GM12892 (cell line): Measurements from ENCODE around the gene NAT16.
A peak's percentile ranks its signal among the peaks of the same experiment; 100 is the strongest.
"Not testable (repeated sequence)": the region's sequence is repeated elsewhere in the genome, so short reads cannot be mapped to it uniquely, and the experiment has no call there.

ENCODE experiments used
- DNase-seq: peaks from one replicate; pipeline ENCODE4 v3.0.0; 2011; ENCODE audit not compliant: insufficient read length
- FAIRE-seq: peaks from 2 replicates; lab custom pipeline; 2011; peaks lifted over from hg19 to GRCh38; lab: Jason Lieb, UNC
- POLR2A ChIP-seq: IDR thresholded peaks from 2 replicates; pipeline ENCODE4 v1.6.1; 2011; ENCODE audit warnings: low read depth, low read length, control low read depth
- POLR2AphosphoS5 ChIP-seq: IDR thresholded peaks from 2 replicates; pipeline ENCODE4 v1.6.1; 2011; ENCODE audit warnings: low read depth, low read length, control low read depth
- TAF1 ChIP-seq: IDR thresholded peaks from 2 replicates; pipeline ENCODE4 v1.6.1; 2011; ENCODE audit warnings: low read depth, mild to moderate bottlenecking, control low read depth, low read length, borderline replicate concordance

NAT16 gene

GRCh38 chr7:101125989-101126650, 54.0 kb downstream of the NAT16 start:
- no peak for FAIRE-seq
- no peak for DNase-seq

GRCh38 chr7:101124376-101125056, 55.6 kb downstream of the NAT16 start:
- TF ChIP-seq TAF1 (no peak), POLR2A (no peak), POLR2AphosphoS5 (no peak)
- DNase-seq (no peak), FAIRE-seq (no peak)

More at GRCh38 chr7:101125989-101126650, 54.0 kb downstream of the NAT16 start:
- TF ChIP-seq POLR2AphosphoS5 (no peak), TAF1 (no peak), POLR2A (no peak)

GRCh38 chr7:101123703-101124068, 56.4 kb downstream of the NAT16 start:
- no peak for TF ChIP-seq POLR2A
- DNase-seq, result no peak
- FAIRE-seq, result no peak

- TF ChIP-seq TAF1 (no peak), POLR2A (no peak), POLR2AphosphoS5 (no peak)
- DNase-seq, result no peak
- no peak for FAIRE-seq
Observed at GRCh38 chr7:101122933-101123702, 57.0 kb downstream of the NAT16 start.

- peak; percentile 46 for DNase-seq
- TF ChIP-seq POLR2AphosphoS5 (no peak), TAF1 (no peak), POLR2A (peak; percentile 36; the same call in 1 of the 2 replicates)
- no peak for FAIRE-seq
Observed at GRCh38 chr7:101121991-101122932, 57.8 kb downstream of the NAT16 start.

GRCh38 chr7:101121631-101121990, 58.5 kb downstream of the NAT16 start:
- FAIRE-seq, DNase-seq: not testable (repeated sequence)
